Measurements from ENCODE around the gene SLC16A11.

DNA sequence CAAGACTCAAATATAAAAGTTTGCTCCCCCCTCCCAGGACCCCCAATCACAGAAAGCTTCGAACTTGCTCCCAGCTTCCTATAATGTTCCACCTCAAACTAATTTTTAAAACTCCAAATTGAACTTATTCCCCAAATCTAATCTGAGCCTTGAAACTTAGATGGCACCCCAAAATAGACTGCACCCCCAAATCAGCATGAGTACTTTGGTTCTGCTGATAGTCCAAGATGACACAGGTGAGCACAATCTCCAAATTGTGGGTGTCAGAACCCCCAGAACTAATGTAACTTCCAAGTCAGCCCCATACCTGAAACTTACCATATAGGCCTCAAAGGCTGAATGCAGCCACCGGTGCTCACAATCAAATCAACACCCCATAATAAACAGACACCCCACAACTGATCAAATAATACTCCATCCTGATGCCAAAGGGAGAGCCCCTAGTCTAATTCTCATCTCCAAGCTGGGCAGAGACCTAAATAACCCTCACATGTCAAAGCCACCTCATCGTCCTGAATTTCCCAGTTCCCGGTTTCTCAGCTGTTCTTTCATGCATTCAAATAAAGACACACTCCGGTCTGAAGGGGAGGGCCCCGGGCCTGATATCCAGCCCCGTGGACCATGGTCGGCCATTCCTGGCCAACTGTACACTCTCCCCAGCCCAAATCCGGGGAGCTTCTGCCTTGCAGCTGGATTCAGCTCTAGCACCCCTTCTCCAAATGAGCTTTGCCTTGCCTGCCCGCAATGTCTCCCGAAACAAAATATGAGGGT, 22.8 kb downstream of the SLC16A11 start:
- TF ChIP-seq, protein P1, sequence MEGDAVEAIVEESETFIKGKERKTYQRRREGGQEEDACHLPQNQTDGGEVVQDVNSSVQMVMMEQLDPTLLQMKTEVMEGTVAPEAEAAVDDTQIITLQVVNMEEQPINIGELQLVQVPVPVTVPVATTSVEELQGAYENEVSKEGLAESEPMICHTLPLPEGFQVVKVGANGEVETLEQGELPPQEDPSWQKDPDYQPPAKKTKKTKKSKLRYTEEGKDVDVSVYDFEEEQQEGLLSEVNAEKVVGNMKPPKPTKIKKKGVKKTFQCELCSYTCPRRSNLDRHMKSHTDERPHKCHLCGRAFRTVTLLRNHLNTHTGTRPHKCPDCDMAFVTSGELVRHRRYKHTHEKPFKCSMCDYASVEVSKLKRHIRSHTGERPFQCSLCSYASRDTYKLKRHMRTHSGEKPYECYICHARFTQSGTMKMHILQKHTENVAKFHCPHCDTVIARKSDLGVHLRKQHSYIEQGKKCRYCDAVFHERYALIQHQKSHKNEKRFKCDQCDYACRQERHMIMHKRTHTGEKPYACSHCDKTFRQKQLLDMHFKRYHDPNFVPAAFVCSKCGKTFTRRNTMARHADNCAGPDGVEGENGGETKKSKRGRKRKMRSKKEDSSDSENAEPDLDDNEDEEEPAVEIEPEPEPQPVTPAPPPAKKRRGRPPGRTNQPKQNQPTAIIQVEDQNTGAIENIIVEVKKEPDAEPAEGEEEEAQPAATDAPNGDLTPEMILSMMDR (IDR thresholded peaks at IDR 0.05): no peak
- no peak for TF ChIP-seq POLR2A (IDR thresholded peaks at IDR 0.05)
